Caco-2 (cell line): ENCODE data around the gene ZNF337. TPM values are rescaled to one million over a fixed set of nuclear protein-coding genes. Genes with fewer than 3 reads are reported as not detected.
A peak's percentile ranks its signal among the peaks of the same experiment; 100 is the strongest.

Source experiments
- BruUV-seq: library from RNA; stranded (reverse); fragments of 400-500 nt; replicated peaks from 2 replicates; lab custom pipeline; 2021; lab: Mats Ljungman, UMichigan
- CTCF ChIA-PET: fragments of 300-600 bp; sonication (Branson Sonifier 250); formaldehyde crosslinking; loops from one replicate; lab custom pipeline; 2022; ENCODE audit warnings: antibody characterized with exemption; lab: Charles Lee
- POLR2A ChIA-PET: fragments of 300-600 bp; sonication (Branson Sonifier 250); formaldehyde crosslinking; loops from one replicate; lab custom pipeline; 2022; ENCODE audit warnings: antibody characterized with exemption; lab: Charles Lee
- DNase-seq, 2 experiments: peaks; one replicate each; pipeline versions ENCODE4 v3.0.0 to v3.0.0-alpha.2; 2020 to 2022
- H3K27me3 ChIP-seq: replicated peaks from 2 replicates; pipeline ENCODE4 v1.6.0; 2011; ENCODE audit warnings: low read length; ENCODE audit not compliant: control insufficient read depth, insufficient read depth
- H3K36me3 ChIP-seq: 2 replicates; pipeline ENCODE4 v1.5.1; 2011; ENCODE audit warnings: low read length; ENCODE audit not compliant: control insufficient read depth, insufficient read depth
- H3K4me1 ChIP-seq: fragments of 250-450 bp; sonication (Bioruptor Pico); 2 replicates; pipeline ENCODE4 v1.5.1; 2020; ENCODE audit warnings: mild to moderate bottlenecking
- H3K4me3 ChIP-seq: 2 replicates; pipeline ENCODE4 v1.5.1; 2011; ENCODE audit warnings: low read depth, mild to moderate bottlenecking, control low read depth, low read length
- H3K9me3 ChIP-seq: fragments of 250-450 bp; sonication (Bioruptor Pico); 2 replicates; pipeline ENCODE4 v1.5.1; 2020; ENCODE audit warnings: mild to moderate bottlenecking, moderate library complexity
- H3K27ac Mint-ChIP-seq: one replicate; pipeline ENCODE4 v1.8.0; 2022; ENCODE audit warnings: mixed read lengths; ENCODE audit not compliant: unreplicated experiment
- H3K27me3 Mint-ChIP-seq: one replicate; pipeline ENCODE4 v1.8.0; 2022; ENCODE audit warnings: mixed read lengths; ENCODE audit not compliant: insufficient read depth, unreplicated experiment
- H3K36me3 Mint-ChIP-seq: one replicate; pipeline ENCODE4 v1.8.0; 2022; ENCODE audit warnings: mild to moderate bottlenecking, mixed read lengths; ENCODE audit not compliant: insufficient read depth, unreplicated experiment
- H3K4me1 Mint-ChIP-seq: one replicate; pipeline ENCODE4 v1.8.0; 2022; ENCODE audit warnings: low read depth, mixed read lengths; ENCODE audit not compliant: unreplicated experiment
- H3K4me3 Mint-ChIP-seq: one replicate; pipeline ENCODE4 v1.8.0; 2022; ENCODE audit warnings: mild to moderate bottlenecking, moderate library complexity, mixed read lengths; ENCODE audit not compliant: unreplicated experiment
- H3K9me3 Mint-ChIP-seq: one replicate; pipeline ENCODE4 v1.8.0; 2022; ENCODE audit warnings: mixed read lengths; ENCODE audit not compliant: unreplicated experiment
- intact Hi-C: fragments of 100-400 bp; cut with micrococcal nuclease; formaldehyde crosslinking; loops from one replicate; pipeline ENCODE4 v1.10.0; 2022; ENCODE audit not compliant: unreplicated experiment
- total RNA-seq: library from RNA; stranded (reverse); gene quantifications from 2 replicates; pipeline ENCODE4 v1.2.3, GENCODE V29; 2022
- TF ChIP-seq, protein P1 (sequence below), 2 experiments: fragments of 200-600 bp in 1 of 2; IDR thresholded peaks; 1 replicate in 1 of 2; 2 replicates in 1 of 2; pipeline versions ENCODE4 v1.5.1 to v1.8.0; 2011 to 2022; ENCODE audit warnings: antibody characterized with exemption in 1 of 2, control low read depth in 1 of 2, inconsistent platforms in 1 of 2, low read depth in 1 of 2, low read length in 1 of 2, mild to moderate bottlenecking in 1 of 2, moderate library complexity in 1 of 2; ENCODE audit not compliant: insufficient read depth in 1 of 2, severe bottlenecking in 1 of 2, unreplicated experiment in 1 of 2

The ZNF337 gene
- total RNA-seq, 1 experiment from 2014 or later = 7.4 TPM

DNA sequence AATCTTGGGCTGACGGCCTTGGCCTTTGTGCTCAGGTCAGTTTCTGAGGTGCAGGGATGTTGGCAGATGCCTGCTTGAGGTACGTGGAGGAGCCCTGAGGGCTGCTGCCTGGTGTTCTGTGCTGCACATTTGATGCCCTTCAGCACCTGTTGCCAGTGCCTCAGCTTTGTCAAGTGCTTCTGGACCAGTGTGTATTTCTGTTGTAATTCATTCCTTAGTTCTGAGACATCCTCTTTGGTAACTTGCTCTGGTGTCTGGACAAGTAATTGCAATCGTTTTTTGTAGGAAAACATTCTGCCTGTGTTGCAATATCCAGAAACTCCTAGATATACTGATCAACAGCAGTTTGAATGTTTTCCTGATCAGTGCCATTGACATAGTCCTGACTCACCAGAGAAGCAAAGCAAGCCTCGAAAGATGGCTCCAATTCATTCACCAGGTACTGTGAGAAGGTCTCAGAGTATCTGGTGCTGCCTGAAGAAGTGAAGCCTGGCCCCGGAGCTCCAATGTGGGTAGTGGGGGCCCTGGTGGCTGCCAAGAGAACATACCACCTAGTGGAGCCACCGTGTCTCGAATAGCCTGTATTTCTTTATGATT lies 26.7 kb downstream of the ZNF337 start:
- Mint-ChIP-seq H3K4me3 (no peak overlapping the region), H3K27me3 (no peaks in the 10 kb centered on the region), H3K4me1 (peaks cover 6% of the 10 kb centered on the region), H3K9me3 (no peaks in the 10 kb centered on the region), H3K27ac (no peak overlapping the region), H3K36me3 (peaks cover 6% of the 10 kb centered on the region)
- CTCF ChIA-PET = interaction anchor here (0.7 kb wide), 1 partner anchor 198 kb away, joined by 3 read pairs; no protein-coding TSS in a partner anchor
- Histone ChIP-seq H3K27me3 (no peaks in the 10 kb centered on the region), H3K9me3 (no peaks in the 10 kb centered on the region), H3K4me1 (no peaks in the 10 kb centered on the region), H3K4me3 (no peak overlapping the region), H3K36me3 (peaks cover 5% of the 10 kb centered on the region)
- peak in 1 of 2 experiments; percentile 21 for DNase-seq
- POLR2A ChIA-PET = no interaction called here
- no TSS peak for BruUV-seq
- intact Hi-C loops = no loop called here
- TF ChIP-seq, protein P1, sequence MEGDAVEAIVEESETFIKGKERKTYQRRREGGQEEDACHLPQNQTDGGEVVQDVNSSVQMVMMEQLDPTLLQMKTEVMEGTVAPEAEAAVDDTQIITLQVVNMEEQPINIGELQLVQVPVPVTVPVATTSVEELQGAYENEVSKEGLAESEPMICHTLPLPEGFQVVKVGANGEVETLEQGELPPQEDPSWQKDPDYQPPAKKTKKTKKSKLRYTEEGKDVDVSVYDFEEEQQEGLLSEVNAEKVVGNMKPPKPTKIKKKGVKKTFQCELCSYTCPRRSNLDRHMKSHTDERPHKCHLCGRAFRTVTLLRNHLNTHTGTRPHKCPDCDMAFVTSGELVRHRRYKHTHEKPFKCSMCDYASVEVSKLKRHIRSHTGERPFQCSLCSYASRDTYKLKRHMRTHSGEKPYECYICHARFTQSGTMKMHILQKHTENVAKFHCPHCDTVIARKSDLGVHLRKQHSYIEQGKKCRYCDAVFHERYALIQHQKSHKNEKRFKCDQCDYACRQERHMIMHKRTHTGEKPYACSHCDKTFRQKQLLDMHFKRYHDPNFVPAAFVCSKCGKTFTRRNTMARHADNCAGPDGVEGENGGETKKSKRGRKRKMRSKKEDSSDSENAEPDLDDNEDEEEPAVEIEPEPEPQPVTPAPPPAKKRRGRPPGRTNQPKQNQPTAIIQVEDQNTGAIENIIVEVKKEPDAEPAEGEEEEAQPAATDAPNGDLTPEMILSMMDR (IDR thresholded peaks at IDR 0.05; ENCODE audit: insufficient read depth in 1 of 2, low read depth in 1 of 2, low read length in 1 of 2, severe bottlenecking in 1 of 2, unreplicated experiment in 1 of 2) = peak in 1 of 2 experiments; percentile 20

DNA sequence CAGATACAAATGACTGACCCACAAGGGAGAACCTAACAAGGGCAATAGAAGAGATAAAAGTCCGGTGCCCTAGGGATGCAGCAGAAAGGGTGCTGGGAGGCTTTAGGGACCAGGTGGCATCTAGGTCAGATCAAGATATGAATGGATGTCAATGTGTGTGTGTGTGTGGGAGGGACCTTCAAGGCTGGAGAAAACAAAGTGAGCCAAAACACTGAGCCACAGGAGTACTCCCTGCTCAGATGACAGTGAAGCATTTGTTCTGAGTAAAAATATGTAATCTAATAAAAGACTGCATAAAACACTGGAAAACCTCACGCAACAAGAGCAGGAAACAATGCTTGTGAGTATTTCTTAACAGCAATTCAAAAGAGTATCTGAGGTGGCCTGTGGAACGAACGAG lies 28.2 kb downstream of the ZNF337 start:
- Mint-ChIP-seq H3K36me3 (no peaks in the 10 kb centered on the region), H3K4me1 (peaks cover 6% of the 10 kb centered on the region), H3K27ac (no peak overlapping the region), H3K4me3 (no peak overlapping the region), H3K27me3 (no peaks in the 10 kb centered on the region), H3K9me3 (no peaks in the 10 kb centered on the region)
- ChIA-PET POLR2A (no interaction called here), CTCF (no interaction called here)
- intact Hi-C loops = no loop called here
- H3K4me3 ChIP-seq = no peak overlapping the region
- TF ChIP-seq, protein P1 (IDR thresholded peaks at IDR 0.05; ENCODE audit: insufficient read depth in 1 of 2, low read depth in 1 of 2, low read length in 1 of 2, severe bottlenecking in 1 of 2, unreplicated experiment in 1 of 2) = no peak
- H3K9me3 ChIP-seq = no peaks in the 10 kb centered on the region; the same call in 1 of the 2 replicates
- H3K4me1 ChIP-seq = no peaks in the 10 kb centered on the region
- DNase-seq = no peak
- BruUV-seq = no TSS peak
- H3K36me3 ChIP-seq = no peaks in the 10 kb centered on the region
- H3K27me3 ChIP-seq = no peaks in the 10 kb centered on the region

DNA sequence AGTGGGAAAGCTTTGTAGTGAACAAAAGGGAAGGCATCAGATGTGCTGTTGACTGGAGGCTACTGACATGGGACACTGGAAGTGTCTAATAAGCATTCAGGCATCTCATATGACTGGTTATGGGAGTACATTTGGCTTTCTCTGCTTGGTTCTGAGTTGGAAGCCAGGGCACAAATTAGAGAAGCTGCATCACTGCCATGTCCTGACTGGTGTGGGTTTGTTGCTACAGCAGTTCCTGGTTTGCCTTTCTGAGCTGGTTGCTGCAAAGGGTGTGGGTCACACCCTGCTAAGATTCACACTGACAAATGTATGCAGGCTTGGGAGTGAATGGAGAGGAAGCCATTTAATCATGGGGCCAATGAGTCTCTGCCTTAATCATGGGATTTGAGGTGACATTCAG lies 36.7 kb downstream of the ZNF337 start:
- no TSS peak for BruUV-seq
- no peak for DNase-seq
- peaks cover 2% of the 10 kb centered on the region; the same call in 1 of the 2 replicates for H3K9me3 ChIP-seq
- Mint-ChIP-seq H3K4me3 (no peak overlapping the region), H3K27me3 (no peaks in the 10 kb centered on the region), H3K27ac (no peak overlapping the region), H3K9me3 (no peaks in the 10 kb centered on the region), H3K4me1 (no peaks in the 10 kb centered on the region), H3K36me3 (no peaks in the 10 kb centered on the region)
- ChIA-PET POLR2A (no interaction called here), CTCF (no interaction called here)
- H3K27me3 ChIP-seq = no peaks in the 10 kb centered on the region
- H3K4me3 ChIP-seq = no peak overlapping the region
- TF ChIP-seq, protein P1 (IDR thresholded peaks at IDR 0.05; ENCODE audit: insufficient read depth in 1 of 2, low read depth in 1 of 2, low read length in 1 of 2, severe bottlenecking in 1 of 2, unreplicated experiment in 1 of 2) = no peak
- H3K4me1 ChIP-seq = no peaks in the 10 kb centered on the region
- no peaks in the 10 kb centered on the region for H3K36me3 ChIP-seq
- intact Hi-C loops = no loop called here
